Measurements from ENCODE around the gene SDK1. TPM values are rescaled to one million over a fixed set of nuclear protein-coding genes. Genes with fewer than 3 reads are reported as not detected.

Gene SDK1
- total RNA-seq, 2 experiments from 2014 or later: 0.20 to 0.25 TPM

- no peak overlapping the region for H3K4me3 Mint-ChIP-seq
- no peaks in the 10 kb centered on the region for H3K4me1 Mint-ChIP-seq
- no peaks in the 10 kb centered on the region for H3K27me3 Mint-ChIP-seq
- peaks cover 7% of the 10 kb centered on the region for H3K9me3 Mint-ChIP-seq
- ATAC-seq (ENCODE audit: low read depth) (no peak), DNase-seq (no peak)
- no peaks in the 10 kb centered on the region for H3K36me3 Mint-ChIP-seq
- no peak overlapping the region for H3K27ac Mint-ChIP-seq
- POLR2A ChIA-PET: no interaction called here
Observed at GRCh38 chr7:4015371-4015770, 714.3 kb downstream of the SDK1 start.

- POLR2A ChIA-PET: no interaction called here
- H3K27ac Mint-ChIP-seq: no peak overlapping the region
- H3K4me1 Mint-ChIP-seq: no peaks in the 10 kb centered on the region
- ATAC-seq (ENCODE audit: low read depth): no peak
- DNase-seq: no peak
- no peaks in the 10 kb centered on the region for H3K36me3 Mint-ChIP-seq
- peaks cover 7% of the 10 kb centered on the region for H3K9me3 Mint-ChIP-seq
- H3K27me3 Mint-ChIP-seq: no peaks in the 10 kb centered on the region
- H3K4me3 Mint-ChIP-seq: no peak overlapping the region
Observed at GRCh38 chr7:4015996-4016395, 714.9 kb downstream of the SDK1 start.

GRCh38 chr7:4017081-4017480, 716.0 kb downstream of the SDK1 start:
- Mint-ChIP-seq H3K4me3 (no peak overlapping the region), H3K36me3 (no peaks in the 10 kb centered on the region), H3K4me1 (no peaks in the 10 kb centered on the region), H3K27ac (no peak overlapping the region), H3K27me3 (no peaks in the 10 kb centered on the region), H3K9me3 (peaks cover 7% of the 10 kb centered on the region)
- POLR2A ChIA-PET: no interaction called here
- DNase-seq: no peak
- no peak for ATAC-seq (ENCODE audit: low read depth)

DNA sequence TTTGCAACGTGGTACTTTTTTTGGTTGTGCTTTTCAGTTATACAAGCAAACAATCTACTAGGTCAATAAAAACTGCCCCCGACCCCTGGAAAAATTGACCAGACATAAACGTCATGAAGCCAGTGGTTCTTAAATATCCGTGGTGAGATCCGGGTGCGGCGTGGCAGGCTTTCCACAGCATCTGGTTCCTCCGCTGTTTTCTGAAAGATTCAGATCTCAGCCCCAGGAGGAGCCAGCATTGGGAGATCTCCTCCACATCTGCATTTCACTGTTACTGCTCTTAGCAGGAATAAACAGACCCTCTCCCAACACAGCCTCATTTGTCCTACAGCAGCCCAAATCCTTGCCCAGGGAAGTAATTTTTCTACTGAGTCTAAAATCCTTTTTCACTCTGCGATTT, 716.7 kb downstream of the SDK1 start:
- Mint-ChIP-seq H3K4me1 (no peaks in the 10 kb centered on the region), H3K4me3 (no peak overlapping the region), H3K27ac (no peak overlapping the region), H3K27me3 (no peaks in the 10 kb centered on the region), H3K9me3 (peaks cover 7% of the 10 kb centered on the region), H3K36me3 (no peaks in the 10 kb centered on the region)
- POLR2A ChIA-PET: no interaction called here
- no peak for DNase-seq
- no peak for ATAC-seq (ENCODE audit: low read depth)

- Mint-ChIP-seq H3K4me1 (no peaks in the 10 kb centered on the region), H3K27ac (no peak overlapping the region), H3K4me3 (no peak overlapping the region), H3K27me3 (no peaks in the 10 kb centered on the region), H3K9me3 (peaks cover 7% of the 10 kb centered on the region), H3K36me3 (no peaks in the 10 kb centered on the region)
- ATAC-seq (ENCODE audit: low read depth): no peak
- no peak for DNase-seq
- POLR2A ChIA-PET: no interaction called here
Observed at GRCh38 chr7:4018601-4019316, 717.7 kb downstream of the SDK1 start.

- Mint-ChIP-seq H3K27ac (no peak overlapping the region), H3K9me3 (peaks cover 7% of the 10 kb centered on the region), H3K27me3 (no peaks in the 10 kb centered on the region), H3K36me3 (no peaks in the 10 kb centered on the region), H3K4me3 (no peak overlapping the region), H3K4me1 (no peaks in the 10 kb centered on the region)
- ATAC-seq (ENCODE audit: low read depth) (no peak), DNase-seq (no peak)
- POLR2A ChIA-PET: no interaction called here
Observed at GRCh38 chr7:4020086-4020485, 719.0 kb downstream of the SDK1 start.

DNA sequence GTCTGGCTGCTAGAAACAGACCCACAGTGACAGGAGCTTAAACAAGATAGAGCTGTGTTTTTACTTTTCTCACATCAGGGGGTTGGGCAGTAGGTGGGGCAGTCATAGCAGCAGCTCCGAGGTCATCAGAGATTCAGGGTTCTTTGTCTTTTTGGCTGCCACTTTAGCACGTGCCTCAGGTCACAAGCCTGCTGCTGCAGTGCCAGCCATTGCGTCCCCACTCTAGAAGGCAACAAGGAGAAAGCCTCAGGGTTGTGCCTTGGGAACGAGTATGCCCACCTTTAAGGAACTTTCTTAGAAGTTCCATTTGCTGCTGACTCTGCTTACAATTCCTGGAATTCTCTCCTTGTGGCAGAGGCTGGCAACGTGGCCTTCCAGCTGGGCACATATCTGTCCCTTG, 720.4 kb downstream of the SDK1 start:
- DNase-seq (no peak), ATAC-seq (ENCODE audit: low read depth) (no peak)
- Mint-ChIP-seq H3K27me3 (no peaks in the 10 kb centered on the region), H3K9me3 (peaks cover 7% of the 10 kb centered on the region), H3K4me3 (no peak overlapping the region), H3K36me3 (no peaks in the 10 kb centered on the region), H3K4me1 (no peaks in the 10 kb centered on the region), H3K27ac (no peak overlapping the region)
- POLR2A ChIA-PET: no interaction called here

GRCh38 chr7:4022265-4022664, 721.2 kb downstream of the SDK1 start:
- Mint-ChIP-seq H3K27ac (no peak overlapping the region), H3K4me1 (no peaks in the 10 kb centered on the region), H3K9me3 (peaks cover 7% of the 10 kb centered on the region), H3K27me3 (no peaks in the 10 kb centered on the region), H3K36me3 (no peaks in the 10 kb centered on the region), H3K4me3 (no peak overlapping the region)
- ATAC-seq (ENCODE audit: low read depth) (no peak), DNase-seq (no peak)
- POLR2A ChIA-PET: no interaction called here

DNA sequence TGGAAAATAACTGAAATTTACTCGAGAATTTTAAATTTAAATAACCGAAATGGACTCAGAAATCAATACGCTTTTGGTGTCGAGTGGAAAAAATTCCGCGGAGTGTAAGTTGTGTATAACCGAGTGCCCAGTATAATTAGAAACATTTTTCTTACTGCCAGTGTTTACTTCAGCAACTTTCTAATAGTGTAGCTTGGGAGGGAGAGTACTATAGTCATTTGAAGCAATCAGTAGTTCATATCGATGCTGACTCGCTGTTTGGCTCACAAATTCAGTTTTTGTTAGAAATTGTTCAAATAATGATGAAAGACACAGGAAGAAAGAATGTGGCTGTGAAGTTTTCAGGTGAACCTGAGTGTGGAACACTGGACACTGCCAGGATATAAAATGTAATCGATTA, 722.5 kb downstream of the SDK1 start:
- ATAC-seq (ENCODE audit: low read depth) (no peak), DNase-seq (no peak)
- no peak overlapping the region for H3K27ac Mint-ChIP-seq
- H3K27me3 Mint-ChIP-seq: no peaks in the 10 kb centered on the region
- no peak overlapping the region for H3K4me3 Mint-ChIP-seq
- no peaks in the 10 kb centered on the region for H3K36me3 Mint-ChIP-seq
- H3K4me1 Mint-ChIP-seq: no peaks in the 10 kb centered on the region
- POLR2A ChIA-PET: no interaction called here
- H3K9me3 Mint-ChIP-seq: peaks cover 6% of the 10 kb centered on the region

- Mint-ChIP-seq H3K27ac (no peak overlapping the region), H3K4me3 (no peak overlapping the region), H3K9me3 (peaks cover 4% of the 10 kb centered on the region), H3K4me1 (no peaks in the 10 kb centered on the region), H3K27me3 (no peaks in the 10 kb centered on the region), H3K36me3 (no peaks in the 10 kb centered on the region)
- DNase-seq: no peak
- POLR2A ChIA-PET: no interaction called here
- ATAC-seq (ENCODE audit: low read depth): no peak
Observed at GRCh38 chr7:4024133-4024532, 723.1 kb downstream of the SDK1 start.

DNA sequence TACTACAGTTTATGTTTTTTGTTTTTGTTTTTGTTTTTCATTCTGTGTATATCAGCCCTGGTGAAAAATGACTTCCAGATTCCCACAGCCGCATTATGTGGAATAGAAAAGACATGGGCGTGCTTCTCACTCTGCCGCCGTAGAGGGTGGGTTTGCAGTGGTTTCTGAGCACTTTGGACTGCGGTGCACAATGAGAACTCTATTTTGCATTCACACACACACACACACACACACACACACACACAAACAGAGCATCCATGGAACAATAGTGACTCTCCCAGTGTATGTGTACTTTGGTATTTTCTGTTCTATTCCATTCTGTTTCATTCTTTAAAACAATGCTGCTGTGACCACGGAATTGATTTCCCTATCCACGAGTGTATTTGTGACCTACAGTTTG, 723.8 kb downstream of the SDK1 start:
- DNase-seq (no peak), ATAC-seq (ENCODE audit: low read depth) (no peak)
- Mint-ChIP-seq H3K4me1 (no peaks in the 10 kb centered on the region), H3K9me3 (peaks cover under 1% of the 10 kb centered on the region), H3K27me3 (no peaks in the 10 kb centered on the region), H3K4me3 (no peak overlapping the region), H3K27ac (no peak overlapping the region), H3K36me3 (no peaks in the 10 kb centered on the region)
- POLR2A ChIA-PET: no interaction called here

DNA sequence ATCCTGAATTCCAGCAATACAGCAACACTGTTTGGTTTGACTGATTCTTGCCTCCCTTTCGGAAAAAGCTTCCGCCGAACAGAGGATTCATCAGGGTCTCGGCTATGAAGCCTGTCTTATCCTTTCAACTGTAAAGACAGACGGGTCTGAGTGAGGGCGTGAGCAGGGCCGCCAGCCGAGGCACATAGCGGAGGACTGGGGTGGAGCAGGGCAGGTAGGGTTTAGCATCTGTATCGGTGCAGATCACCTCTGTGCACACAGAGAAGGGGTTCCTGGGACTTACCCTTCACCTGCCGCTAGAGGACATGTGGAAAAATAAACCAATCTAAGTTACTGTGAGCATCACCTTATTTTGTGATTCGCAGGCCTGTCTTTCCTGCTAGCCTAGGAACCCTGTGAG, 724.2 kb downstream of the SDK1 start:
- Mint-ChIP-seq H3K27me3 (no peaks in the 10 kb centered on the region), H3K4me1 (no peaks in the 10 kb centered on the region), H3K4me3 (no peak overlapping the region), H3K9me3 (no peaks in the 10 kb centered on the region), H3K27ac (no peak overlapping the region), H3K36me3 (no peaks in the 10 kb centered on the region)
- POLR2A ChIA-PET: no interaction called here
- ATAC-seq (ENCODE audit: low read depth): no peak
- no peak for DNase-seq

DNA sequence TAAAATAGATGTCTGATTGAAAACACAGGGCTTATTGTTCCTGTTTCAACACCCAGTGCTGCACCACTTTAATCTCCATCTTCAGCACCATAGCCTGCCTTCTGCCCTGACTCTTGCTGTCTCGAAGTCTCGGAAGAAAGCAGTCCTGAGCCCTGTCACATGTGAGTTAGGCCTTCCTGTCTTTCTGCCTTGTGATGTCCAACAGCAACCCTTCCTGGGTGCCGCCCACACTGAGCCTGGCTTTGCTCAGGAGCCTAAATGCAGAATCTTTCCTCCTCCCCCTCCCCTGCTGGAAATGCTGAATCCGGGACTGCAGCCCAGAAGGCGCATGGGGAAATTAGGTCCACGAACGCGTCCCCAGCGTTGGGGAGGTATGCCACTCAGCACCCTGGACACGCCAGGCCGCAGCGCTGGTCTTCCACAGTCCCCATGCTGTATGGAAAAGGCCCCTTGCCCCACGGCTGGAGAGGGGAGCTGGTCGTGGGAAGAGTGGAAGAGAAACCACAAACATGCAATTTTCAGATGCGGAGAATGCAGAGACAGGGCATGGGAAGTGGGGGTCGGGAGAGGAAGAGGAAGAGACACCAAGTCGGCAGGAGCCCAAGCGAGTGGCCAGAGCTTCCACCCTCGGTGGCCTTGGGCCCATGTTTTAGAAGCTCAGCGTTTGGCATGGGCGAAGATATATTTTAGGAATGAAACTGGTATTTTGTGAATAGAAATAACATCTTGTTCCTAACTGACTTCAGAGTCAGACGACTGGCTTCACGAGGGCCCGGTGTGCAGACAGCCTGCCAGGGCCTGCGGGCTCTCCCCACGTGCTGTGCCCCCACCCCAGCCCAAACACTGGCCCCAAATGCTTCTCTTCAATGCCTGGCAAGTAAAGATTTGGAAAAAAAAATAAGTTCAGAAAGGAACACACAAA, 724.9 kb downstream of the SDK1 start:
- ATAC-seq (ENCODE audit: low read depth) (no peak), DNase-seq (no peak)
- no peak overlapping the region for H3K4me3 Mint-ChIP-seq
- H3K27ac Mint-ChIP-seq: no peak overlapping the region
- POLR2A ChIA-PET: no interaction called here
- no peaks in the 10 kb centered on the region for H3K36me3 Mint-ChIP-seq
- no peaks in the 10 kb centered on the region for H3K9me3 Mint-ChIP-seq
- H3K4me1 Mint-ChIP-seq: no peaks in the 10 kb centered on the region
- H3K27me3 Mint-ChIP-seq: no peaks in the 10 kb centered on the region

- DNase-seq (no peak), ATAC-seq (ENCODE audit: low read depth) (no peak)
- Mint-ChIP-seq H3K4me3 (no peak overlapping the region), H3K36me3 (no peaks in the 10 kb centered on the region), H3K4me1 (no peaks in the 10 kb centered on the region), H3K9me3 (no peaks in the 10 kb centered on the region), H3K27me3 (no peaks in the 10 kb centered on the region), H3K27ac (no peak overlapping the region)
- POLR2A ChIA-PET: no interaction called here
Observed at GRCh38 chr7:4026941-4027486, 726.0 kb downstream of the SDK1 start.

All from activated naive CD8-positive, alpha-beta T cell treated with anti-CD3 and anti-CD28 coated beads, Interleukin-2, amount 10 ng/mL, durations not matched to agents 7 days and 5 days (primary cell).